IPS-15b (cell line): ENCODE results near the gene KCNMB3.
"Not testable (repeated sequence)": the region's sequence is repeated elsewhere in the genome, so short reads cannot be mapped to it uniquely, and the experiment has no call there.

ENCODE experiments used
- H3K27me3 ChIP-seq: one replicate; pipeline ENCODE4 v1.6.1; 2013; ENCODE audit warnings: low read length; ENCODE audit not compliant: control insufficient read depth, insufficient read depth
- H3K36me3 ChIP-seq: one replicate; pipeline ENCODE4 v1.6.1; 2013; ENCODE audit warnings: low read length; ENCODE audit not compliant: control insufficient read depth, insufficient read depth
- H3K4me1 ChIP-seq: one replicate; pipeline ENCODE4 v1.6.1; 2013; ENCODE audit warnings: mild to moderate bottlenecking, low read length; ENCODE audit not compliant: control insufficient read depth, insufficient read depth
- H3K4me3 ChIP-seq: one replicate; pipeline ENCODE4 v1.5.1; 2013; ENCODE audit warnings: low read depth, low read length
- H3K9ac ChIP-seq: one replicate; pipeline ENCODE4 v1.6.1; 2013; ENCODE audit warnings: low read depth, mild to moderate bottlenecking, low read length
- H3K9me3 ChIP-seq: one replicate; pipeline ENCODE4 v1.6.1; 2013; ENCODE audit warnings: mild to moderate bottlenecking, low read length; ENCODE audit not compliant: control insufficient read depth, insufficient read depth

KCNMB3 gene

GRCh38 chr3:179278151-179278550 is 27.2 kb upstream of the KCNMB3 start:
- no peaks in the 10 kb centered on the region for H3K36me3 ChIP-seq
- H3K4me1 ChIP-seq: peaks cover 4% of the 10 kb centered on the region
- H3K9ac ChIP-seq: no peak overlapping the region
- H3K9me3 ChIP-seq: no peaks in the 10 kb centered on the region
- H3K4me3 ChIP-seq: no peak overlapping the region
- no peaks in the 10 kb centered on the region for H3K27me3 ChIP-seq

GRCh38 chr3:179276743-179277142 is 25.8 kb upstream of the KCNMB3 start:
- H3K27me3 ChIP-seq: no peaks in the 10 kb centered on the region
- no peaks in the 10 kb centered on the region for H3K36me3 ChIP-seq
- H3K9ac ChIP-seq: no peak overlapping the region
- peaks cover 4% of the 10 kb centered on the region for H3K4me1 ChIP-seq
- no peak overlapping the region for H3K4me3 ChIP-seq
- no peaks in the 10 kb centered on the region for H3K9me3 ChIP-seq

GRCh38 chr3:179276001-179276400 is 25.1 kb upstream of the KCNMB3 start:
- Histone ChIP-seq H3K4me3 (no peak overlapping the region), H3K4me1 (peaks cover 4% of the 10 kb centered on the region), H3K9me3 (no peaks in the 10 kb centered on the region), H3K9ac (no peak overlapping the region), H3K36me3 (no peaks in the 10 kb centered on the region), H3K27me3 (no peaks in the 10 kb centered on the region)

- not testable (repeated sequence) for H3K9ac ChIP-seq, H3K36me3 ChIP-seq, H3K27me3 ChIP-seq, H3K4me1 ChIP-seq, H3K9me3 ChIP-seq, H3K4me3 ChIP-seq
Measured at GRCh38 chr3:179274434-179274833, 23.5 kb upstream of the KCNMB3 start.

- Histone ChIP-seq H3K36me3 (no peaks in the 10 kb centered on the region), H3K9me3 (no peaks in the 10 kb centered on the region), H3K9ac (no peak overlapping the region), H3K4me1 (no peaks in the 10 kb centered on the region), H3K27me3 (no peaks in the 10 kb centered on the region), H3K4me3 (no peak overlapping the region)
Measured at GRCh38 chr3:179272385-179272784, 21.5 kb upstream of the KCNMB3 start.

- Histone ChIP-seq H3K9me3 (no peaks in the 10 kb centered on the region), H3K27me3 (peaks cover 2% of the 10 kb centered on the region), H3K4me3 (no peak overlapping the region), H3K36me3 (no peaks in the 10 kb centered on the region), H3K9ac (no peak overlapping the region), H3K4me1 (no peaks in the 10 kb centered on the region)
Measured at GRCh38 chr3:179269152-179269707, 18.3 kb upstream of the KCNMB3 start.

GRCh38 chr3:179268400-179269051 is 17.6 kb upstream of the KCNMB3 start:
- Histone ChIP-seq H3K36me3 (no peaks in the 10 kb centered on the region), H3K27me3 (peaks cover 2% of the 10 kb centered on the region), H3K4me3 (no peak overlapping the region), H3K9me3 (no peaks in the 10 kb centered on the region), H3K4me1 (no peaks in the 10 kb centered on the region), H3K9ac (no peak overlapping the region)

- no peaks in the 10 kb centered on the region for H3K36me3 ChIP-seq
- H3K9me3 ChIP-seq: no peaks in the 10 kb centered on the region
- no peaks in the 10 kb centered on the region for H3K4me1 ChIP-seq
- H3K27me3 ChIP-seq: peaks cover 2% of the 10 kb centered on the region
- no peak overlapping the region for H3K9ac ChIP-seq
- H3K4me3 ChIP-seq: no peak overlapping the region
Measured at GRCh38 chr3:179266701-179267211, 15.8 kb upstream of the KCNMB3 start.

- peaks cover 2% of the 10 kb centered on the region for H3K27me3 ChIP-seq
- H3K4me1 ChIP-seq: no peaks in the 10 kb centered on the region
- H3K9me3 ChIP-seq: no peaks in the 10 kb centered on the region
- H3K36me3 ChIP-seq: no peaks in the 10 kb centered on the region
- no peak overlapping the region for H3K9ac ChIP-seq
- H3K4me3 ChIP-seq: no peak overlapping the region
Measured at GRCh38 chr3:179265875-179266274, 15.0 kb upstream of the KCNMB3 start.

GRCh38 chr3:179265092-179265491 is 14.2 kb upstream of the KCNMB3 start:
- Histone ChIP-seq H3K27me3 (peaks cover 9% of the 10 kb centered on the region), H3K4me3 (no peak overlapping the region), H3K9ac (no peak overlapping the region), H3K36me3 (no peaks in the 10 kb centered on the region), H3K4me1 (no peaks in the 10 kb centered on the region), H3K9me3 (no peaks in the 10 kb centered on the region)

GRCh38 chr3:179264449-179264848 is 13.5 kb upstream of the KCNMB3 start:
- Histone ChIP-seq H3K36me3 (no peaks in the 10 kb centered on the region), H3K27me3 (peaks cover 11% of the 10 kb centered on the region), H3K9ac (no peak overlapping the region), H3K4me1 (no peaks in the 10 kb centered on the region), H3K4me3 (no peak overlapping the region), H3K9me3 (no peaks in the 10 kb centered on the region)

GRCh38 chr3:179263134-179263533 is 12.2 kb upstream of the KCNMB3 start:
- Histone ChIP-seq H3K4me1 (no peaks in the 10 kb centered on the region), H3K9me3 (no peaks in the 10 kb centered on the region), H3K36me3 (no peaks in the 10 kb centered on the region), H3K9ac (no peak overlapping the region), H3K27me3 (peaks cover 11% of the 10 kb centered on the region), H3K4me3 (no peak overlapping the region)
